OCI-LY1 (cell line): ENCODE results near the gene CMPK1.
"Not testable (repeated sequence)": the region's sequence is repeated elsewhere in the genome, so short reads cannot be mapped to it uniquely, and the experiment has no call there.

Experiments used
- H2AFZ ChIP-seq: fragments of 200-600 bp; sonication (generic), shearing (Covaris generic); 2 replicates; pipeline ENCODE4 v1.6.0; 2014; ENCODE audit warnings: antibody characterized with exemption, mild to moderate bottlenecking, low read length
- H3F3A ChIP-seq: fragments of 200-600 bp; sonication (generic), shearing (Covaris generic); 2 replicates; pipeline ENCODE4 v1.6.0; 2014; ENCODE audit warnings: mild to moderate bottlenecking, antibody characterized with exemption, low read length, moderate library complexity; ENCODE audit not compliant: insufficient read depth
- H3K27ac ChIP-seq: fragments of 200-600 bp; sonication (generic); 2 replicates; pipeline ENCODE4 v1.5.1; 2014; ENCODE audit warnings: low read length, mixed run types, mild to moderate bottlenecking, low read depth; ENCODE audit not compliant: poor library complexity, severe bottlenecking
- H3K27me3 ChIP-seq: fragments of 200-600 bp; sonication (generic); 2 replicates; pipeline ENCODE4 v1.6.0; 2014; ENCODE audit warnings: antibody characterized with exemption, mild to moderate bottlenecking, low read length, moderate library complexity; ENCODE audit not compliant: insufficient read depth
- H3K36me3 ChIP-seq: fragments of 200-600 bp; sonication (generic); 2 replicates; pipeline ENCODE4 v1.6.1; 2014; ENCODE audit warnings: mild to moderate bottlenecking, antibody characterized with exemption, low read length, moderate library complexity, mixed read lengths; ENCODE audit not compliant: insufficient read depth
- H3K4me1 ChIP-seq: fragments of 200-600 bp; sonication (generic); 2 replicates; pipeline ENCODE4 v1.5.1; 2014; ENCODE audit warnings: mild to moderate bottlenecking, low read length, moderate library complexity; ENCODE audit not compliant: insufficient read depth, severe bottlenecking
- H3K4me2 ChIP-seq: fragments of 200-600 bp; sonication (generic), shearing (Covaris generic); 2 replicates; pipeline ENCODE4 v1.6.1; 2014; ENCODE audit warnings: low read length
- H3K4me3 ChIP-seq: fragments of 200-600 bp; sonication (generic); 2 replicates; pipeline ENCODE4 v1.5.1; 2014; ENCODE audit warnings: low read length, low read depth, mild to moderate bottlenecking, mixed read lengths; ENCODE audit not compliant: poor library complexity, severe bottlenecking
- H3K79me2 ChIP-seq: fragments of 200-600 bp; shearing (Covaris generic); 2 replicates; pipeline ENCODE4 v1.6.1; 2016; ENCODE audit warnings: mixed run types, low read length, mixed read lengths; ENCODE audit not compliant: insufficient read depth
- H3K9ac ChIP-seq: fragments of 200-600 bp; sonication (generic), shearing (Covaris generic); 2 replicates; pipeline ENCODE4 v1.6.1; 2014; ENCODE audit warnings: mild to moderate bottlenecking, low read length, mixed read lengths
- H3K9me2 ChIP-seq: fragments of 200-600 bp; sonication (generic), shearing (Covaris generic); 2 replicates; pipeline ENCODE4 v1.6.1; 2014; ENCODE audit warnings: low read depth, mild to moderate bottlenecking, low read length, mixed read lengths
- H3K9me3 ChIP-seq: fragments of 200-600 bp; shearing (Covaris generic); 2 replicates; pipeline ENCODE4 v1.6.1; 2014; ENCODE audit warnings: low read length, mixed read lengths
- H4K20me1 ChIP-seq: fragments of 200-600 bp; sonication (generic), shearing (Covaris generic); 2 replicates; pipeline ENCODE4 v1.6.0; 2016; ENCODE audit warnings: mild to moderate bottlenecking, low read length; ENCODE audit not compliant: insufficient read depth
- CTCF ChIP-seq: fragments of 200-600 bp; sonication (generic), shearing (Covaris generic); IDR thresholded peaks from 2 replicates; pipeline ENCODE4 v1.5.1; 2017; ENCODE audit warnings: mild to moderate bottlenecking, antibody characterized with exemption, low read length, moderate library complexity, mixed read lengths
- EZH2 ChIP-seq: fragments of 200-600 bp; sonication (generic), shearing (Covaris generic); IDR thresholded peaks from 2 replicates; pipeline ENCODE4 v1.8.0; 2017; ENCODE audit warnings: borderline replicate concordance, mixed run types, mild to moderate bottlenecking, antibody characterized with exemption, low read length, moderate library complexity, mixed read lengths

CMPK1 gene

GRCh38 chr1:47337350-47337749 is 3.8 kb downstream of the CMPK1 start:
- H3K4me2 ChIP-seq, result no peak overlapping the region
- no peaks in the 10 kb centered on the region for H4K20me1 ChIP-seq
- H3K9me2 ChIP-seq, result no peaks in the 10 kb centered on the region
- H2AFZ ChIP-seq, result no peak overlapping the region
- H3K79me2 ChIP-seq, result peaks cover 68% of the 10 kb centered on the region
- H3K9me3 ChIP-seq, result no peaks in the 10 kb centered on the region
- TF ChIP-seq EZH2 (no peak), CTCF (no peak)
- H3K4me3 ChIP-seq, result no peak overlapping the region
- peaks cover 4% of the 10 kb centered on the region; the same call in 1 of the 2 replicates for H3K36me3 ChIP-seq
- no peaks in the 10 kb centered on the region for H3K27me3 ChIP-seq
- no peaks in the 10 kb centered on the region for H3F3A ChIP-seq
- no peak overlapping the region for H3K9ac ChIP-seq
- H3K4me1 ChIP-seq, result peaks cover 25% of the 10 kb centered on the region
- no peak overlapping the region for H3K27ac ChIP-seq

GRCh38 chr1:47338249-47339077 is 4.9 kb downstream of the CMPK1 start:
- Histone ChIP-seq H3K9me2 (no peaks in the 10 kb centered on the region), H3K4me3 (no peak overlapping the region), H3K36me3 (peaks cover 5% of the 10 kb centered on the region), H3F3A (no peaks in the 10 kb centered on the region), H3K27ac (no peak overlapping the region), H3K4me1 (peaks cover 14% of the 10 kb centered on the region), H3K9ac (no peak overlapping the region), H2AFZ (no peak overlapping the region), H3K9me3 (no peaks in the 10 kb centered on the region), H3K4me2 (no peak overlapping the region), H3K27me3 (no peaks in the 10 kb centered on the region), H4K20me1 (no peaks in the 10 kb centered on the region), H3K79me2 (peaks cover 68% of the 10 kb centered on the region)
- no peak for TF ChIP-seq EZH2
- TF ChIP-seq CTCF, result no peak

GRCh38 chr1:47340227-47340626 is 6.6 kb downstream of the CMPK1 start:
- Histone ChIP-seq H3K36me3 (peaks cover 12% of the 10 kb centered on the region), H3K27me3 (no peaks in the 10 kb centered on the region), H3K27ac (no peak overlapping the region), H3K9ac (no peak overlapping the region), H3K9me2 (no peaks in the 10 kb centered on the region), H3K4me3 (no peak overlapping the region), H3K79me2 (peaks cover 61% of the 10 kb centered on the region), H3F3A (no peaks in the 10 kb centered on the region), H3K4me1 (peaks cover 9% of the 10 kb centered on the region), H3K9me3 (no peaks in the 10 kb centered on the region), H3K4me2 (no peak overlapping the region), H4K20me1 (no peaks in the 10 kb centered on the region), H2AFZ (no peak overlapping the region)
- TF ChIP-seq EZH2, result no peak
- no peak for TF ChIP-seq CTCF

GRCh38 chr1:47346979-47347378 is 13.4 kb downstream of the CMPK1 start:
- H3K4me2 ChIP-seq, H4K20me1 ChIP-seq, H3K4me3 ChIP-seq, H3K4me1 ChIP-seq, H3K9me3 ChIP-seq, H3F3A ChIP-seq, H3K9me2 ChIP-seq, H3K27ac ChIP-seq, H3K9ac ChIP-seq, H2AFZ ChIP-seq, H3K27me3 ChIP-seq: not testable (repeated sequence)
- H3K36me3 ChIP-seq, result peaks cover 15% of the 10 kb centered on the region
- peaks cover 24% of the 10 kb centered on the region for H3K79me2 ChIP-seq
